ENCODE measurements around the gene TMEM190. TPM values are rescaled to one million over a fixed set of nuclear protein-coding genes. Genes with fewer than 3 reads are reported as not detected.

TMEM190 gene
- total RNA-seq, 1 experiment from 2014 or later = 0.74 TPM

DNA sequence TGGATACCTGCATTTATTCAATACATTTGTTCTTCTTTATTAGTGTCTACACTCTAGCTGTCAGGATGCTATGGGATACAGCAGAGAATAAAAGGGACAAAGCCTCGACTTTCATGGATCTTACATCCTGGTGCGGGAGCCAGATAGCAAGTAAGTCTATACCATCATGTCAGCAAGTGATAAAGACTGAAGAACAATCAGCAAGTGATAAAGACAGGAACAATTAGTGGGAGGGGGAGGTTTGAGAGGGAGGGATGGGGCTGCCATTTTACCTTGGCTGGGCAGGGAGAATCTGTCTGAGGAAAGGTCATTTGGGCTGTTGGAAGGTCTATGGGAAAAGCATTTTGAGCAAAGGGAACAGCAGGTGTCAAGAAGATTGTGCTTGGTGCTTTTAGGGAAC is 33.5 kb downstream of the TMEM190 start:
- ChIA-PET POLR2A (interaction anchor here (0.6 kb wide), 2 partner anchors 251 to 917 kb away, joined by 3 read pairs; no protein-coding TSS in a partner anchor), CTCF (no interaction called here)
- in situ Hi-C loops (cut with HindIII; ENCODE audit: low pct_unique_long_range_greater_than_20kb, low sequenced_read_pairs) (no loop called here), intact Hi-C loops (cut with micrococcal nuclease; ENCODE audit: unreplicated experiment) (no loop called here)
- Histone ChIP-seq H3K27ac (ENCODE audit: low read length) (peak overlapping the region; percentile 12; the same call in 1 of the 2 replicates), H3K9me3 (ENCODE audit: control insufficient read depth, insufficient read depth, low read depth, low read length) (peaks cover 6% of the 10 kb centered on the region; the same call in 1 of the 2 replicates), H3K4me3 (ENCODE audit: low read depth in 2 of 2, low read length in 2 of 2) (no peak overlapping the region), H3K36me3 (ENCODE audit: control insufficient read depth, insufficient read depth, low read length) (peaks cover 11% of the 10 kb centered on the region), H3K4me1 (ENCODE audit: control insufficient read depth, insufficient read depth, low read length) (peaks cover 18% of the 10 kb centered on the region), H3K27me3 (ENCODE audit: control insufficient read depth, insufficient read depth, low read length) (no peaks in the 10 kb centered on the region)
- DNase-seq (ENCODE audit: low read depth, low spot score) = no peak
- ATAC-seq = no peak
- BruUV-seq (replicated peaks) = no TSS peak
- no peak for TF ChIP-seq POLR2AphosphoS5 (IDR thresholded peaks at IDR 0.05; ENCODE audit: low read depth, low read length)
- TF ChIP-seq, protein P1, sequence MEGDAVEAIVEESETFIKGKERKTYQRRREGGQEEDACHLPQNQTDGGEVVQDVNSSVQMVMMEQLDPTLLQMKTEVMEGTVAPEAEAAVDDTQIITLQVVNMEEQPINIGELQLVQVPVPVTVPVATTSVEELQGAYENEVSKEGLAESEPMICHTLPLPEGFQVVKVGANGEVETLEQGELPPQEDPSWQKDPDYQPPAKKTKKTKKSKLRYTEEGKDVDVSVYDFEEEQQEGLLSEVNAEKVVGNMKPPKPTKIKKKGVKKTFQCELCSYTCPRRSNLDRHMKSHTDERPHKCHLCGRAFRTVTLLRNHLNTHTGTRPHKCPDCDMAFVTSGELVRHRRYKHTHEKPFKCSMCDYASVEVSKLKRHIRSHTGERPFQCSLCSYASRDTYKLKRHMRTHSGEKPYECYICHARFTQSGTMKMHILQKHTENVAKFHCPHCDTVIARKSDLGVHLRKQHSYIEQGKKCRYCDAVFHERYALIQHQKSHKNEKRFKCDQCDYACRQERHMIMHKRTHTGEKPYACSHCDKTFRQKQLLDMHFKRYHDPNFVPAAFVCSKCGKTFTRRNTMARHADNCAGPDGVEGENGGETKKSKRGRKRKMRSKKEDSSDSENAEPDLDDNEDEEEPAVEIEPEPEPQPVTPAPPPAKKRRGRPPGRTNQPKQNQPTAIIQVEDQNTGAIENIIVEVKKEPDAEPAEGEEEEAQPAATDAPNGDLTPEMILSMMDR (IDR thresholded peaks at IDR 0.05) = no peak

DNA sequence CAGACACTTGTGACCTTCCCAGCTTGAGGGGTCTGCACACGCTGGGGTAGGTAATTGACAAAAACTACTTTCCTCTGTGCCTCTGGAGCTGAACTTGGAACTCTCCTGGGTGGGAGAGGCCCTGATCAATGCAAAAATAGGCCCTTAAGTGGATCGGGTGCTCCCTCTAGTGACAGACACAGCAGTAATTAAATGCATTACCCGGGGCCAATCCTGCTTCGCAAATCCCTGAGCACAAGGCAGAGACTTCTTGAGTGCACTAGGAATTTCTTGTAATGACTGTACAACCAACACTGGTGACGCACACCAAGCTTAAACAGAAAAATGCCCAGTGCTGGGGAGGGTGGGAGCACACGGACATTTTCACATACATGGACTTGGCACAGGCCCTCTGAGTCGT is 41.6 kb downstream of the TMEM190 start:
- no TSS peak for BruUV-seq (replicated peaks)
- in situ Hi-C loops (cut with HindIII; ENCODE audit: low pct_unique_long_range_greater_than_20kb, low sequenced_read_pairs) = no loop called here

More for the DNA sequence above, 41.6 kb downstream of the TMEM190 start:
- H3K27me3 ChIP-seq (ENCODE audit: control insufficient read depth, insufficient read depth, low read length) = no peaks in the 10 kb centered on the region
- POLR2A ChIA-PET = no interaction called here
- H3K4me3 ChIP-seq (ENCODE audit: low read depth in 2 of 2, low read length in 2 of 2) = no peak overlapping the region
- peak; percentile 95 for ATAC-seq
- no peak overlapping the region for H3K27ac ChIP-seq (ENCODE audit: low read length)
- CTCF ChIA-PET = interaction anchor here (0.5 to 0.7 kb wide), 4 partner anchors 203 to 277 kb away, joined by 3 to 12 read pairs (median 8); no protein-coding TSS in a partner anchor
- intact Hi-C loops (cut with micrococcal nuclease; ENCODE audit: unreplicated experiment) = no loop called here
- peak; percentile 60 for DNase-seq (ENCODE audit: low read depth, low spot score)
- H3K9me3 ChIP-seq (ENCODE audit: control insufficient read depth, insufficient read depth, low read depth, low read length) = no peaks in the 10 kb centered on the region
- H3K4me1 ChIP-seq (ENCODE audit: control insufficient read depth, insufficient read depth, low read length) = no peaks in the 10 kb centered on the region
- TF ChIP-seq, protein P2, sequence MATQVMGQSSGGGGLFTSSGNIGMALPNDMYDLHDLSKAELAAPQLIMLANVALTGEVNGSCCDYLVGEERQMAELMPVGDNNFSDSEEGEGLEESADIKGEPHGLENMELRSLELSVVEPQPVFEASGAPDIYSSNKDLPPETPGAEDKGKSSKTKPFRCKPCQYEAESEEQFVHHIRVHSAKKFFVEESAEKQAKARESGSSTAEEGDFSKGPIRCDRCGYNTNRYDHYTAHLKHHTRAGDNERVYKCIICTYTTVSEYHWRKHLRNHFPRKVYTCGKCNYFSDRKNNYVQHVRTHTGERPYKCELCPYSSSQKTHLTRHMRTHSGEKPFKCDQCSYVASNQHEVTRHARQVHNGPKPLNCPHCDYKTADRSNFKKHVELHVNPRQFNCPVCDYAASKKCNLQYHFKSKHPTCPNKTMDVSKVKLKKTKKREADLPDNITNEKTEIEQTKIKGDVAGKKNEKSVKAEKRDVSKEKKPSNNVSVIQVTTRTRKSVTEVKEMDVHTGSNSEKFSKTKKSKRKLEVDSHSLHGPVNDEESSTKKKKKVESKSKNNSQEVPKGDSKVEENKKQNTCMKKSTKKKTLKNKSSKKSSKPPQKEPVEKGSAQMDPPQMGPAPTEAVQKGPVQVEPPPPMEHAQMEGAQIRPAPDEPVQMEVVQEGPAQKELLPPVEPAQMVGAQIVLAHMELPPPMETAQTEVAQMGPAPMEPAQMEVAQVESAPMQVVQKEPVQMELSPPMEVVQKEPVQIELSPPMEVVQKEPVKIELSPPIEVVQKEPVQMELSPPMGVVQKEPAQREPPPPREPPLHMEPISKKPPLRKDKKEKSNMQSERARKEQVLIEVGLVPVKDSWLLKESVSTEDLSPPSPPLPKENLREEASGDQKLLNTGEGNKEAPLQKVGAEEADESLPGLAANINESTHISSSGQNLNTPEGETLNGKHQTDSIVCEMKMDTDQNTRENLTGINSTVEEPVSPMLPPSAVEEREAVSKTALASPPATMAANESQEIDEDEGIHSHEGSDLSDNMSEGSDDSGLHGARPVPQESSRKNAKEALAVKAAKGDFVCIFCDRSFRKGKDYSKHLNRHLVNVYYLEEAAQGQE (IDR thresholded peaks at IDR 0.05; ENCODE audit: insufficient read depth in 1 of 2, low read depth in 2 of 2, low read length in 1 of 2) = no peak
- TF ChIP-seq, protein P1 (IDR thresholded peaks at IDR 0.05) = peak; percentile 95
- TF ChIP-seq POLR2AphosphoS5 (IDR thresholded peaks at IDR 0.05; ENCODE audit: low read depth, low read length) (no peak), TCF7L2 (IDR thresholded peaks at IDR 0.05; ENCODE audit: low read depth, low read length) (no peak), SIN3A (IDR thresholded peaks at IDR 0.05; ENCODE audit: borderline replicate concordance, insufficient read depth, low read depth, low read length) (no peak)
- H3K36me3 ChIP-seq (ENCODE audit: control insufficient read depth, insufficient read depth, low read length) = no peaks in the 10 kb centered on the region
